ENCODE measurements around the gene THRA.

THRA gene

DNA sequence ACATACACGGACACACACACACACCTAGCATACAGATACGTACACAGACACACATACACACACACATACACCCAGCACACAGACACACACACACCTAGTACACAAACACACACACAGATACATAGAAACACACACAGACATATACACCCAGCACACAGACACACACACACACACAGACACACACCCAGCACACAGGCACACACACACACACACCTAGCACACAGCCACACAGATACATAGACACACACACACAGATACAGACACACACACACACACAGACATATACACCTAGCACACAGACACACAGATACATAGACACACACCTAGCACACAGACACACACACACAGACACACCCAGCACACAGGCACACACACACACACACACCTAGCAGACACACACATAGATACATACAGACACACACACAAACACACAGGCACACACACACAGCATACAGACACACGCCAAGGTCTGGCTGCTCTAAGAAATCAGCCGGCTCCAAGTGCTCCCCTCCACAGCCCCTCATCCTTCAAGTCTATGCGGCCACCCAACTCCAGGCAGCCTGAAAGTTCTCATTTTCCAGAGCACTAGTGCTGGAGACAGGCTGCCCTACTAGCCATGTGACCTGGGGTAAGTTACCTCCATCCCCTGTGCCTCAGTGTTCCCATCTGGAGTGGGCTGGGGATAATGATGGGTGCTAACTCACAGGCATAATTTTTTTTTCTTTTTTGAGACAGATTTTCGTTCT is 24.5 kb downstream of the THRA start:
- DNase-seq: no peak

DNA sequence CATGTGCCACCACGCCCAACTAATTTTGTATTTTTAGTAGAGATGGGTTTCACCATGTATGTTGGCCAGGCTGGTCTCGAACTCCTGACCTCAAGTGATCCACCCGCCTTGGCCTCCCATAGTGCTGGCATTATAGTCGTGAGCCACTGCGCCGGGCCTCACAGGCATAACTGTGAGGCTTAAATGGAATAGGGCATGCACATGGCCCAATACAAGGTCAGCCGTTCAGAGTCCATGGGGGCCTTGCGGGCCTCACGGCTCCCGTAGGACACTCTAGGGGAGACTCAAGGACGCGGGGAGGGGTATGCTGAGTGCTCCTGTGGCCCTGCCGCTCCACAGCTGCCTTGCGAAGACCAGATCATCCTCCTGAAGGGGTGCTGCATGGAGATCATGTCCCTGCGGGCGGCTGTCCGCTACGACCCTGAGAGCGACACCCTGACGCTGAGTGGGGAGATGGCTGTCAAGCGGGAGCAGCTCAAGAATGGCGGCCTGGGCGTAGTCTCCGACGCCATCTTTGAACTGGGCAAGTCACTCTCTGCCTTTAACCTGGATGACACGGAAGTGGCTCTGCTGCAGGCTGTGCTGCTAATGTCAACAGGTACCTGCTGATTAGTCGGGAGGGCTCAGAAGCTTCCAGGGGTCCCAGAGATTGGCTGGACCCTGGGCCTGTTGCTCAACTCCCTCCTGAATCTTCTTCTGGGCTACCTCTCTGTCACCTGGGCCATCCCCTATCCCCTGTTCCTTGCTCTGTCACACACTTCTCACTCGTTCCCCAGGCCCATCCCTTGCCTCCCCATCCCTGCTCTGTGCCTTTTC is 25.3 kb downstream of the THRA start:
- DNase-seq: no peak

DNA sequence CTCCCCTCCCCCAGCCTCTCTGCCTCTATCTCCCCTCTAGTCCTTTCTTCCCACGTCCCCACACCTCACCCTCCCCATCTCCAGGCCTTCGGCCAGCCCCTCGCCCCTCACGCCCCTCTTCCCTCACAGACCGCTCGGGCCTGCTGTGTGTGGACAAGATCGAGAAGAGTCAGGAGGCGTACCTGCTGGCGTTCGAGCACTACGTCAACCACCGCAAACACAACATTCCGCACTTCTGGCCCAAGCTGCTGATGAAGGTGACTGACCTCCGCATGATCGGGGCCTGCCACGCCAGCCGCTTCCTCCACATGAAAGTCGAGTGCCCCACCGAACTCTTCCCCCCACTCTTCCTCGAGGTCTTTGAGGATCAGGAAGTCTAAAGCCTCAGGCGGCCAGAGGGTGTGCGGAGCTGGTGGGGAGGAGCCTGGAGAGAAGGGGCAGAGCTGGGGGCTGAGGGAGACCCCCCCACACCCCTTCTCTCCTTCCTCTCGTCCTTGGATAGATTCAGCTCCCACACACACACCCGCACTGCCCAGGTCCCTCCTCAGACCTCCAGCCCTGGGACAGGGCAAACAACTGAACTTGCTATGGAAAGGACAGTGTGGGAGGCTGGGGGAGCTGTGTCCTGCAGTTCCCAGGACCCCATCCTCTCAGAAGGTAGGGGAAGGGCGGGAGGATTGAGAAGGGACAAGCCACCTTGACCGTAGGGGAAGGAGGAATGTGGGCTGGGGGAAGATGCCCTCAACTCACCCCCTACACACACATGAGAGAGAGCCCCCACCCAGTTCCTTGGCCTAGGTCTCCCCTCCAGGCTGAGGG is 26.5 kb downstream of the THRA start:
- DNase-seq: no peak

GRCh38 chr17:40090237-40091119 is 27.7 kb downstream of the THRA start:
- no peak for DNase-seq

DNA sequence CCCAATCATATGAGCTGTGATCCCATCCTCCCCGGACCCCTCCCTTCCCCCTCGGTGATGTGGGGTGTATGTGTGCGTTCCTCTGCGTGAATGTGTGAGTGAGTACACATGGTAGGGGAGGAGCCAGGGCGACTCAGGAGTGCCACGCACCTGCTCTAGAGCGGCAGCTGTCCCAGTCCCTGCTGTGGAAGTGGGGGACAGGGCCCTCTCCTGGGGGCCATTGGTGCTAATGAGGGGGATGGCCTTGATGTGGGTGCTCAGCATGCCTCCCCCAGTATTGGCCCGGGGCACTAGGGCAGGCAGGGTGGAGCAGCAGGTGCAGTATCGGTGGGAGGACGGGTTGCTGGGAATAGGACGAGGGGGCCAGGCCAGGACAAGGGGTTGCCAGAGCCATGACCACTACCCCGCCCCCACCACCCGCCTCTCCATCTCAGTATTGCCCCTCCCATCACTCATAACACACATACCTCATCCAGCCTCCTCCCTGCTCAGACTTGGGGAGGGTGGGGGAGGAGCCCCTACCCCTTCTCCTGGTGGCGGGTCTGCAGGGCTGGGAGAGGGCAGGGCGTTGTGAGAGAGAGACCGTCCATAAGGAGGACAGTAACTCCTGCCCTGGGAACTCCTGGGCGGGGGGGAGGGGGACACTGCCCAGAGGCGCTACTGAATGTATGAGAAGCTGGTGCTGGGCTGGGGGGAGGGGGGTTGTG is 29.1 kb downstream of the THRA start:
- no peak for DNase-seq

DNA sequence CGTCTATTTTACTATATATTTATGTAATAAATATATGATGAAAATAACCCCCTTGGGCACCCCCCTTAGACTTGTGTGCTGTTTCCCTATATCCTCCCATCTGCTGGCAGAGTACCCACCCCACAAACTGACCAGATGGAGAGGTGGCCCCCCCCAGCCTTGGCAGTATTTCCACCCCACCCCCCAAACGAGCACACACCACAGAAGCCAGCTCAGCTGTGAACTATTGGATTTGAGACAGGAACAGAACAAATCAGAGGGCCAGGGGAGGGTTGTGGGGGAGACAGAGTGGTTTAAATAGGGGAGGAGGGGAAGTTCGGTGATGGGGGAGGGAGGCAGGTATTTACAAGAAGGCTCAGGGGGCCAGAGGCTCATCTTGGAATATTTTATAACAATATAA is 29.8 kb downstream of the THRA start:
- no peak for DNase-seq

GRCh38 chr17:40093005-40093579 is 30.3 kb downstream of the THRA start:
- no peak for DNase-seq

DNA sequence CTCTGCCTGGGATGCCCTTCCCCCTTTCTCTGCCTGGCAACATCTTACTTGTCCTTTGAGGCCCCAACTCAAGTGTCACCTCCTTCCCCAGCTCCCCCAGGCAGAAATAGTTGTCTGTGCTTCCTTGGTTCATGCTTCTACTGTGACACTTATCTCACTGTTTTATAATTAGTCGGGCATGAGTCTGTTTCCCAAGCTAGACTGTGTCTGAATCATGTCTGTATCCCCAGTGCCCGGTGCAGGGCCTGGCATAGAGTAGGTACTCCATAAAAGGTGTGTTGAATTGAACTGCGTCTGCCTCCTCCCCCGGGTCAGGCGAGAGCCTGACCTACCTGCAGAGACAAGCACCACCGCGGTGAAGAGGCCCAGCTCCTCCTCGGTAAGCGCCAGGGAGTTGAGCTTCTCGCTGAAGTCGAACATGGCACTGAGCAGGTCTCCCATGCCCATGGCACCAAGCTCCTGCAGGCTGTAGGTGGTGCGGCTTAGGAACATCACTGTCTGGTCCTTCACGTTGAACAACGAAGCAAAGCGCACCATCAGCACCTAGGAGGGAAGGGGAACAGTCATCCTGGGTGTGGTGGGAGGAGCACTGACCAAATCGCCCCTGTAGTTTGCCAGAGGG is 30.9 kb downstream of the THRA start:
- no peak for DNase-seq

DNA sequence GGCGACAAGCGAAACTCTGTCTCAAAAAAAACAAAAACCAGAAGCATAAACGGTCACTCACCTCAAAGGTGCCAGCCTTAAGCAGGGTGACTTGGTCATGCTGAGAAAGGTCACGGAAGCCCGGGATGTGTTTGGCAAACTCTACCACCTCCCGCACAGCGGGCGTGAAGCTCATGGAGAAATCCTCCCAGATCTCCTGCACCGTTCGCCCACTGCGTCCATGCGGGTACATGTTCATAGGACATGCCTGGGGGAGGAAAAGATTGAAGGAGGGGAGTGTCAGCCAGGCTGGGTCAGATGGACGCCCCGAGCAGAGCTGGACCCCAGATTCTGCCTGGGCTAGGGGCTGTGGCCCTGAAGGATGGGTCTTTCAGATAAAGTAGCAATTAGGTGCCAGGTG is 32.1 kb downstream of the THRA start:
- DNase-seq: no peak

DNA sequence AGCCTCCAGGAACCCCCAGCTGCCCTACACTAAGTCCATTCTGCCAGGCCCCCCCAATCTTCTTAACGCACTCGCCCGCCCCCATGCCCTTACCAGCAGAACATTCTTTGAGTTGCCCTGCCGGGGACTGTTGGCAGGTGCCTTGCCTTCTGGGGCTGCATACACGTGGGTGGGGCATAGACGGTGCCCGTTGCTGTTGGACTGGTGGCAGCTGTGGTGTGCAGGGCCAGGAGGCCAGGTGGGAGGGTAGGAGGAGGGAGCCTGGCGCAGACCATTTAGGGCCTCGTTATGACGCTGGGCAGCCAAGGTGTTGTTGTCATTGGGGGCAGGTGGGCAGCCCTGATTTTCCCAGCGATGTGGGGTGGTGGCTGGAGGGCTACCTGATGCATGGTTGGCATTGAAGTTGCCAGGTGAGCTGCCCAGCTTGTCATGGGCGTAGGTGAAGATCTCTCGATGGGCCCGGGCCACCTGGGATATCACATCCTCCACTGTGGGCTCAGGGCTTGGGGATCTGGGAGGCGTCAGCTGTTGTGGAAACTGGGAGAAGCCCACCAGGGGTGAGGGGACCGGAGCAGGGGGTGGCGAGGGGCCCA is 32.7 kb downstream of the THRA start:
- DNase-seq: no peak

DNA sequence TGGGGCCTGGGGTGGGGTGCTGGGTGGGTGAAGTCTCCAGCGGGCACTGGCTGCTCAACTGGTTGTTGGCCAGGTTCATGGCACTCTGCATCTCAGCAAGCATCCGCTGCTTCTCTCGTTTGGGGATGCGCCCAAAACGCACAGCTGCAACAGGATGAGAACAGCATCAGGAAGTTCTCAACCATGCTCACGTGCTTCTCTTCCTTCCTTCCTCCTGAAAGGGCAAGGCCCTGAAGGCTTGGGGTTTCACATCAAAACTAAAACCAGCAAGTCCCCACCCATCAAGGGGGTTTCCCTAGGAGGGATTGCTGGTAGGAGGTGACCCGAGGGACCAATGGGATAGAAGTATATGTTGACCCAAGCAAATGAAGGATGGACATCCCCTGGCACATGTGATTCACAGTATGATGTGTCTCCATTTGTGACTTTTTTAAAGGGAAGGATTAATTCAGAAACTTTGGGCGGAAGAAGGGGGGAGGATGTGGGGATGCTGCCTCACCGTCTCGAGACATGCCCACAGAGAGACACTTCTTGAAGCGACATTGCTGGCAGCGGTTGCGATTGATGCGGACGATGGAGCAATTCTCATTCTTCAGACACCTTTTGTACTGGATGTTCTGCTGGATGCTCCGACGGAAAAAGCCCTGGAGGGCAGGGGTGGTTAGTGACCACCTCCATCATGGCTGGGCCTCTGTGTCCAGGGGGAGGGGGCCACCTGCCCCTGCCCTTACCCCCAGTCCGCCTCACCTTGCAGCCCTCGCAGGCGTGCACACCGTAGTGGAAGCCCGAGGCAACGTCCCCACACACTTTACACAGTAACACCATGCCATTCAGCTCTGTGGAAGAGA is 33.4 kb downstream of the THRA start:
- no peak for DNase-seq

DNA sequence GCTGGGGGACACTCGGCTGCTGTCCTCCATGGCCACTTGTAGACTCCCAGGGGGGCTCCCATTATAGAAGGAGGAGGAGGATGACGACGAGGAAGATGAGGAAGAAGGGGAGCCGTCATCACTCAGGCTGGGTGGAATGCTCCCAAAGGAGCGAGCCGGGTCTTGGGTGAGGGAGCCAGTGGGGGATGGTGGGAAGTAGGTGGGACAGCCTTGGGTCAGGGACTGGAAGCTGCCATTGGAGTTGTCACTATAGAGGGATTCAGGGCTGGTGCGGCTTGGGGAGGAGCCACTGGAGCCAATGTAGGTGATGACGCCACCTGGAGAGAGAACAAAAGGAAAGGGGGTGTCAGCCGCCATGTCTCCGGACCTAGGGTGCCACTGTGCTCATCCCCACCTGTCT is 34.3 kb downstream of the THRA start:
- no peak for DNase-seq

- DNase-seq: no peak
These were observed 35.4 kb downstream of the THRA start for GRCh38 chr17:40097931-40098845.

DNA sequence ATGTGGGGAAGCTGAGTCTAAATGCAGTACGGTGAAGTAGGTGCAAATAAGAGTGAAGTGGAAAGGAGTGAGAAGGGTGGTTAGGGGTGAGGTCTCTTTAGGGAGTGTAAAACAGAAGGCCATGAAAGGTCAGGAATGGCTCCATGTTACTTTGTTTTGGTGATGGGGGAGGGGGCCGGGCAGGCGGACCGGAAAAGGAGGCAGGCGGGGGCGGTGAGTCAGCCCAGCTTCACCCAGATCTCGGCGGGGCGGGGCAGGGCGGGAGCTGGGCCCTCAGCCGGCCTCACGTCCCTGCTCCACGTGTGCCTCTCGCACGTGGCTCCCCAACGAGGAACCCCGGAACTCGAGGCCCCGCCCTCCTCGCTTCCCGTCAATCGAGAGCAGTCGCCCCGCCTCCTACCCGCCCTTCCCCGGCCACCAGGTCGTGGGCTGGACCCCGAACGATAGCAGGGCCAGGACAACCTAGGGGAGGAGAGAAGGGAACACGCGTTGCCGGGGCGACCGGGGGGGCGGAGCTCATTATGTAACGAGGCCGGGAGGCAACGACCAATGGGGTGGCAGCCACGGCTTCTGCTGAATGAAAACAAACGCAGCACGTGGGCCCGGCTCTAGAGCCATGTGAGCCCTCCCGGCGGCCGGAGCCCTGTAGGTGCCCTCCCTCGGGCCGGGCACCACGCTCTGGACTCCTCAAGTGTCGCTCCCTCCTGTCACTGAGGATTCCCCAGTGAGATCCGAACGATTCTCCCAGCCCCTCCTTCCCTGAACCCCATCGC is 36.3 kb downstream of the THRA start:
- DNase-seq: peak; percentile 85

DNA sequence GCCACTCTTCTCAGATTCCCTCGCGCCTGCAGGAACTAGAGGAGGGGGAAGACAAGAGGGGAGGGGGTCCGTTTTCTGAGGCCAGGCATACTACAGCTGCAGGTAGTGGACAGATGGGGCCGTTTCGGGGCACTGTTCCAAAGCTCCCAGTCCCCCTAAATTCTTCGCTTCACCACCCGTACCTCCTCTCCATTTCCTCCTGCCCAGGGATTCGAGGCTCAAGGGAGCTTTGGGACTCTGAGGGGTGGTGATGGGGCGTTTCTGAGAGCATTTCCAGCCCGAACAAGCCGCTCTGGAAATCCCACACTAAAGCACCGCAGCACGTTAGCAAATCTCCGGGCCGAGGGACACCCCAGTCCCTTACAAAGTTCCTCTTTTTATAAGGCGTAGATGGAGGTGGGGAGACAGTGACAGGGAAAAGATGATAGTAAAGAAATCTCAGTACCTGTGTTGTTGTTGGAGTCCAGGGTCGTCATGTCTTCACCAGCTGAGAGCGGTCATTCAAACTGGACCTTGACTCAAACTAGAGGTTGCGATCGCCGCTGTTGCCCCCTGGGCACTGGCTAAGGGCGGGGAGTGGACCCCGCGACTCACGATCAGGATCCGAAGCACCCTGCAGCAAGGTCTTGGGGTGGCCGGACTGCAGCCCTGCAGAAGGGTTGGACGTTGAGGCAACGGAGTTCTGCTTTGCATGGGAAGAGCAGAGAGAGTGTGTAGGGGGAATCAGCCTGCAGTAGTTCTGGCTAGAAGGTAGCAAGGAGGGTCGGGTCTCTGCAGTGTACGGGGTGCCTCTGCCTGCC is 37.1 kb downstream of the THRA start:
- DNase-seq: no peak

DNA sequence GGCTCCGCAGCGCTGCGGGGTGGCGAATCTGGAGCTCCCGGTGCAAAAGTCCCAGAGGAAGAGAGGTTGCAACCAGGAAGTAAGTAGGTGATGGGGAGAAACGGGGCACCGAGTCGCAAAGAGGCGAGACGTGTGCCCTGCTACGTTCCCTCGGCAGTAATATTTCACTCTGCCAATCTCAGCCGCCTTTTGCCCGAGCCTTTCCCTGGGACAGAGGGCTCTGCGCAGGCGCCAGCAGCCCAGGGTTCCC is 37.6 kb downstream of the THRA start, which contains the start of gene NR1D1:
Gene NR1D1 (minus strand): TSS at position 171 of the 250 bp plus-strand sequence. CDS start 495 bp downstream, outside the sequence.
- no peak for DNase-seq

Data from NCI-H748 treated with DMSO at 0.1 percent for 48 hours (cell line).